ENCODE measurements around the gene MGLL. TPM values are rescaled to one million over a fixed set of nuclear protein-coding genes. Genes with fewer than 3 reads are reported as not detected.

The MGLL gene
- total and polyA plus RNA-seq, 8 donors, result 10.5 to 118 (median 37.9) TPM

GRCh38 chr3:127801731-127802313 is 20.5 kb downstream of the MGLL start:
- Histone ChIP-seq H3K36me3 (peaks cover 0 to 22% (median 13%) of the 10 kb centered on the region in 4 donors), H3K27ac (no peak overlapping the region), H3K4me3 (no peak overlapping the region), H3K27me3 (no peaks in the 10 kb centered on the region), H3K9me3 (no peaks in the 10 kb centered on the region), H3K4me1 (peaks cover 0 to 27% (median 13%) of the 10 kb centered on the region in 4 donors)
- DNase-seq, result no peak
- intact Hi-C loops (cut with DNase I; ENCODE audit: low total_unique reads), result no loop called here
- 88 to 97% (median 96%) methylated on average over 2 to 3 of the region's 3 CpGs for WGBS, 5 donors
- TF ChIP-seq EP300 (IDR thresholded peaks at IDR 0.05) (no peak), POLR2A (IDR thresholded peaks at IDR 0.05) (no peak), POLR2AphosphoS5 (IDR thresholded peaks at IDR 0.05) (no peak), CTCF (IDR thresholded peaks at IDR 0.05) (no peak)

- 71 to 88% (median 81%) methylated on average over 2 of the region's 2 CpGs for WGBS, 5 donors
- Histone ChIP-seq H3K27ac (peak overlapping the region in 2 of 5 donors; percentile 14 to 36), H3K4me1 (peaks cover 0 to 33% (median 13%) of the 10 kb centered on the region in 4 donors), H3K27me3 (no peaks in the 10 kb centered on the region), H3K9me3 (no peaks in the 10 kb centered on the region), H3K36me3 (peaks cover 0 to 18% (median 14%) of the 10 kb centered on the region in 4 donors), H3K4me3 (no peak overlapping the region)
- DNase-seq, result no peak
- TF ChIP-seq POLR2AphosphoS5 (IDR thresholded peaks at IDR 0.05) (no peak), CTCF (IDR thresholded peaks at IDR 0.05) (no peak), POLR2A (IDR thresholded peaks at IDR 0.05) (no peak), EP300 (IDR thresholded peaks at IDR 0.05) (no peak)
- intact Hi-C loops (cut with DNase I; ENCODE audit: low total_unique reads), result no loop called here
Observed at GRCh38 chr3:127800508-127800907, 21.8 kb downstream of the MGLL start.

GRCh38 chr3:127799476-127800222 is 22.7 kb downstream of the MGLL start:
- no peak for DNase-seq
- Histone ChIP-seq H3K4me1 (peaks cover 0 to 33% (median 10%) of the 10 kb centered on the region in 4 donors), H3K27ac (peak overlapping the region in 1 of 5 donors; percentile 14), H3K9me3 (no peaks in the 10 kb centered on the region), H3K36me3 (peaks cover 0 to 18% (median 17%) of the 10 kb centered on the region in 4 donors), H3K4me3 (no peak overlapping the region), H3K27me3 (no peaks in the 10 kb centered on the region)
- TF ChIP-seq CTCF (IDR thresholded peaks at IDR 0.05) (no peak), POLR2AphosphoS5 (IDR thresholded peaks at IDR 0.05) (peak in 1 of 3 donors; percentile 15)
- intact Hi-C loops (cut with DNase I; ENCODE audit: low total_unique reads), result no loop called here
- WGBS, 5 donors, result 66 to 82% (median 74%) methylated on average over 6 of the region's 6 CpGs

GRCh38 chr3:127798716-127799115 is 23.6 kb downstream of the MGLL start:
- TF ChIP-seq EP300 (IDR thresholded peaks at IDR 0.05) (no peak), CTCF (IDR thresholded peaks at IDR 0.05) (no peak), POLR2A (IDR thresholded peaks at IDR 0.05) (no peak), POLR2AphosphoS5 (IDR thresholded peaks at IDR 0.05) (no peak)
- H3K27me3 ChIP-seq, result no peaks in the 10 kb centered on the region
- peak overlapping the region in 1 of 5 donors; percentile 13 for H3K27ac ChIP-seq
- intact Hi-C loops (cut with DNase I; ENCODE audit: low total_unique reads), result no loop called here
- no peak overlapping the region for H3K4me3 ChIP-seq
- no peak for DNase-seq
- 72 to 86% (median 79%) methylated on average over 4 of the region's 4 CpGs for WGBS, 5 donors
- no peaks in the 10 kb centered on the region for H3K9me3 ChIP-seq
- peaks cover 0 to 25% (median 20%) of the 10 kb centered on the region in 4 donors for H3K36me3 ChIP-seq
- H3K4me1 ChIP-seq, result peaks cover 0 to 35% (median 6%) of the 10 kb centered on the region in 4 donors
